Measurements from ENCODE around the gene DOK7. TPM values are rescaled to one million over a fixed set of nuclear protein-coding genes. Genes with fewer than 3 reads are reported as not detected.

Gene DOK7
- polyA plus RNA-seq (2014; cell fraction: cytosol; rRNA removed) = 0.35 and 0.43 TPM in 2 replicates
- 0.31 TPM in 1 of 2 replicates, not detected in the other for polyA plus RNA-seq (2014; cell fraction: nucleus; rRNA removed)

- no peak for DNase-seq (ENCODE audit: low spot score)
Observed at GRCh38 chr4:3462790-3463415, at the start of gene DOK7. Gene DOK7, plus strand, starts transcription at chr4:3463306. Its CDS starts 70 bp downstream, at chr4:3463376.

DNA sequence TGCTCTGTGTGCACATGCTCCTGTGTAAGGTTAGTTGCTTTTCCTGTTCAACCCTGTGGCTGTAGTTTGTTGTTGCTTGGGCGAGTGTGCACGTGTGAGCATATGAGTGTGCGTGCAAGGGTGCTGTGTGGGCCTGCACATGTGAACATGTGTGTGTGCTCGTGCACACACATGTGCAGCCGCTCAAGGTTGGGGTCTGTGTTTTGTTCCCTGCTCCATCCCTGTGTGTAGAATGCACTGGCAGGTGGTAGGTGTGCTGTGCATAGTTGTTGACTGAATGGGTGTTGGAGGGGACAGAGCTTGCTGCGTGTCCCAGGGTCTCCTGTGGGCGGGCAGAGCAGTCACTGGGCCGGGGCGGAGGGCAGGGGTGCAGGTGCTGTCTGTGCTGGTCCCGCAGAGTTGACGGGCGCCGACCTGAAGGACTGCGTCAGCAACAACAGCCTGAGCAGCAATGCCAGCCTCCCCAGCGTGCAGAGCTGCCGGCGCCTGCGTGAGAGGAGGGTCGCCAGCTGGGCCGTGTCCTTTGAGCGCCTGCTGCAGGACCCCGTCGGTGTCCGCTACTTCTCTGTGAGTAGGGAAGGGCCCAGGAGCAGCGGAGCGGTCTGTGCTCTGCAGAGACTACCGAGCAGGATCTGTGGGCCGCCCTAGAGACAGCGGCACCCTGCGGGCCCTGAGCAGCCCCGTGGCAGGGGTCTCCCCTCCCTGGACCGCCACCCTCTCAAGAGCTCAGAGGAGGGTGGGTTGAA lies 49.3 kb upstream of the DOK7 start:
- DNase-seq (ENCODE audit: low spot score) = no peak

GRCh38 chr4:3414421-3415279 lies 48.5 kb upstream of the DOK7 start:
- DNase-seq (ENCODE audit: low spot score) = no peak

GRCh38 chr4:3415471-3416141 lies 47.5 kb upstream of the DOK7 start:
- DNase-seq (ENCODE audit: low spot score) = no peak

- DNase-seq (ENCODE audit: low spot score) = no peak
Observed at GRCh38 chr4:3416270-3416669, 46.8 kb upstream of the DOK7 start.

GRCh38 chr4:3416821-3417221 lies 46.3 kb upstream of the DOK7 start:
- DNase-seq (ENCODE audit: low spot score) = no peak

- DNase-seq (ENCODE audit: low spot score) = no peak
Observed at GRCh38 chr4:3417448-3417847, 45.7 kb upstream of the DOK7 start.

DNA sequence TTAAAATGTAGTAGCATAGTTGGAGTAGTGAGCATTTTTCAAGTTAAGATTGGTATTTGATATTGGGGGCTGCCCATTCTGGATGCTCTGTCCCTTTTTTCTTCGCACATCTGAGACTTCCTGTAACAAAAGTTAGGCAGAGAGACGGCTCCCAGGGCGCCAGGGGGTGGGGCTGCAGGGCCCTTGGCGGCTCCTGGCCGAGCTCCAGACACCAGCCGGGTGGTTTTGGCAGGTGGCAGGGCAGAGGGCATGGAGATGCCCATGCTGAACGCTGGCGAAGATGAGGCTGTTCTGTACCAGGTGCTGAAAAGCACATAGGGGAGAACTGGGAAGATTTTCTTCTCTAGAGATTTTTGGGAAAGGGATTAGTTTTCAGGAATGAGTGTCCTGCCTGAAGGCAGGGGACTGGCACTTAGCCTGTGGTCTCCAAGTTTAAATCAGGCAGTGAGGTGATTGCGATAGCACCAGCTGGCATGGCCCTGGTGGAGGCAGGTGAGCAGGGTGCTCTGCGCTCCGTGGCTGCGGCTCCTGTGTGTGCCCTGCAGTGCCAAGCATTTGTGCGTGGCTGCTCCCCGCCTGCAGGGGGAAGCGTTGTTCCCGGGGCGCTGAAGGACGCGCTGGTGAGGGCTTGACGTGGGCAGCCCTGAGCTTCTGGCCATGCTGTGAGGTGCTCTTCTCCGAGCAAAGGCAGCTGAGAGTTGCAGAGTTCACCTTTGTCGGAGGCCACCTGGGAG lies 44.9 kb upstream of the DOK7 start:
- DNase-seq (ENCODE audit: low spot score) = no peak

DNA sequence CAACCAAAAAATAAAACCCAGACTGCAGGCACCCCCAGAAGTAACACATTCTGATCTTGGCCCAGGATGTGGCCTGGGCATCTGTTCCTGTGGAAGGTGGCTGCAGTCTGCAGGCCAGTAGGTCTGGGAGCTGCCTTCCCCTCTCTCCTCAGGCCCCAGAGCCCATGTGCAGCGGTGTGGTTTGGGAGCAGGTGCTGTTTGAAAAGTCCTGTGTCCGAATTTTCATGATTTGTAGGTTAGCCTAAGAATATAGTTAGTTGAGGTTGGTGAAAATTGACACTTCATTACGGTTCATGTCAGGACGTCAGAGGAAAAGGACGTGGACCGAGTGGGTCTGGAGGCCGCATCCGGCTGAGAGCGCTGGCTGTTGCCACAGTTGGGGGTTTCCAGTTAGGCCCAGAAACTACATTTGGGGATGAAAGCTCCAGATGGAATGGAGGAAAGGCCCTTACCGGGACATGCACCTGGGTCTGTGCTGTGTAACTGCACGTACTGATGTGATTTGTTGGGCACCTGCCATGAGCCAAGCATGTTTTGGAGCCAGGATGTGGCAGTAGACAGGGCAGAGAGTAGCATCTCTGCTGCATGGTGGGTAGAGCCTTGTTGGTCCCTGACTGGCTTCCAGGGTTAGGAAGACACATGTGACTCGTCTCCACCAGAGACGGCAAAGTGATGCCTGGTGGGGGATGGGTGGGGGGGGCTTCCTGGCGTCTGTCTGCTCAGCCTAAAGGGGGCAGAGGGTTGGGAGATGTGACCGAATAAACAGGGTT lies 43.1 kb upstream of the DOK7 start:
- DNase-seq (ENCODE audit: low spot score) = no peak

- no peak for DNase-seq (ENCODE audit: low spot score)
Observed at GRCh38 chr4:3420606-3420955, 42.5 kb upstream of the DOK7 start.

DNA sequence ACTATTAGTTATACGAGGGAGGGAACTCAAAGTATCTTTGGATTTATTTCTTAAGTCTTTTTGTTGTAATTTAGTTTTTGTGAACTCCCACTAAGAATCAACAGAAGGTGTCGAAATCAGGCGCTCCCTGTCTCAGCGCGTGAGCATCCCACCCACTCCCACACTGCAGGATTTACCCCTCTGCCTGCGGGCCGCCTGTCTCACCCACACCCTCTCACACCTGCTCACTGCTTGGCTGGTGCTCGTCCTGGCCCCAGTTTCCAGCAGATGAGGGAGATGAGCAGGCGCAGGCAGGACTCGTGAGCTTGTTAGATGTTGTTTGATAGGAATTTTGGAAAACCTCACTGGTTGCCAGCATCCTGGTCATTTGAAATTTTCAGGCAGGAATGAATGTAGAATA lies 42.1 kb upstream of the DOK7 start:
- no peak for DNase-seq (ENCODE audit: low spot score)

DNA sequence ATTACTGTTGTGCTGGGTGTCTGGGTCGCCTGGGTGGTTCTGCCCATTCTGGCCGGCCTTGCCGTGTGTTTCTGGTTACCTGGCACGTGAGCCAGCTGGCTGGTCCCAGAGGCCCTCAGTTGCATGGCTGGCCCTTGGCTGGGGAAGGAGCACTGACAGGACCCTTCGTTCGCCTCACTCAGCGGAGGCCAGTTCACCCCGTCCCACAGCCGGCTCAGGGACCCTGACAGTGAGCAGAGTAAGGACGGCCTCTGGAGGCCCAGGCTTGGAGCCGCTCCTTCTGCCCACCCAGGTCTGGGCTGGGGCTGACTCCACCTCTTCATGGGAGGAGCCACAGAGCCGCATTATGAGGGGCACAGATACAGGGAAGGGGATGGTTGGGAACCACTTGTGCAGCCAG lies 41.6 kb upstream of the DOK7 start:
- DNase-seq (ENCODE audit: low spot score) = no peak

- no peak for DNase-seq (ENCODE audit: low spot score)
Observed at GRCh38 chr4:3422241-3422801, 40.8 kb upstream of the DOK7 start.

- DNase-seq (ENCODE audit: low spot score) = no peak
Observed at GRCh38 chr4:3422808-3423297, 40.3 kb upstream of the DOK7 start.

DNA sequence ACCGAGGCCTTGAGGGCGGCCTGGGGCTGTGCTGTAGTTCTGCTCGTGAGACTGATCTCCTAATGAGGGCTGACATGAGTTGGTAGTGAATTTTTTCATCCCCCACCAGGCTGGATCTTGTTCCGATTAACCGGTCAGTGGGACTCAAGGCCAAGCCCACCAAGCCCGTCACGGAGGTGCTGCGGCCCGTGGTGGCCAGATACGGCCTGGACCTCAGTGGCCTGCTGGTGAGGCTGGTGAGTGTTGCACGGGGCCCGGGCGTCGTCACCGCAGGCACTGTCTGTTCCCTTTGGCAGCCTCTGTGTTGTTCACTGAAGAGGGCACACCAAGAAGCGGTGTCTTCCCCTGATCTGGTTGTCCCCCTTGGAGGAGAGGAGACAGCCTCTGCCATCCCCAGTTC lies 39.7 kb upstream of the DOK7 start:
- DNase-seq (ENCODE audit: low spot score) = no peak

- DNase-seq (ENCODE audit: low spot score) = no peak
Observed at GRCh38 chr4:3423952-3424351, 39.2 kb upstream of the DOK7 start.

DNA sequence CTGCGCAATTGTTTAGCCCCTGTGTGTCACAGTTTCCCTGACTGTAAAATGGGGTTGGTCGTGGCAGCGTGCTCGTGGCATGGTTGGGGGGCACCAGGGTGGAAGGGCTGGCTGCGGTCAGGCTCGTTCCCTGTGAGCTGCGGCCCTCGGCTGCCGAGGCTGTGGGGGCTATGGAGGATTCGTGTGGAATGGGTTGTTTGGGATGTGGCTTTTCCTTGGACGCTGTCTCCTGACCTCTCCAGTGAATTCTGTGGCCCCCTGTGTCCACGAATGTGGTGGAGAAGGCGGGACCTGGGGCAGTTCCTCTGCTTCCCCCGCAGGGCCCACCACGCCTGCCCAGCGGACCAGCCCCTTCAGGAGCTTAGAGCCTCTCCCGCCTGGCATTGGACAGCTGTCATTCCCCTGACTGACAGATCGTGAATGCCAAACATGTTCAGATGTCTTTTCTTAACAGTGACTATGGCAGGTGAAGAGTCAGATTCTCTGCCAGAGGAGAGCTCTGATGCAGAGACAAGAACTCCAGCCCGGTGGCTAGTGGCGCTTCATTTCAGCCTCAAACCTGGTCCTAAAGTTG lies 38.5 kb upstream of the DOK7 start:
- no peak for DNase-seq (ENCODE audit: low spot score)

DNA sequence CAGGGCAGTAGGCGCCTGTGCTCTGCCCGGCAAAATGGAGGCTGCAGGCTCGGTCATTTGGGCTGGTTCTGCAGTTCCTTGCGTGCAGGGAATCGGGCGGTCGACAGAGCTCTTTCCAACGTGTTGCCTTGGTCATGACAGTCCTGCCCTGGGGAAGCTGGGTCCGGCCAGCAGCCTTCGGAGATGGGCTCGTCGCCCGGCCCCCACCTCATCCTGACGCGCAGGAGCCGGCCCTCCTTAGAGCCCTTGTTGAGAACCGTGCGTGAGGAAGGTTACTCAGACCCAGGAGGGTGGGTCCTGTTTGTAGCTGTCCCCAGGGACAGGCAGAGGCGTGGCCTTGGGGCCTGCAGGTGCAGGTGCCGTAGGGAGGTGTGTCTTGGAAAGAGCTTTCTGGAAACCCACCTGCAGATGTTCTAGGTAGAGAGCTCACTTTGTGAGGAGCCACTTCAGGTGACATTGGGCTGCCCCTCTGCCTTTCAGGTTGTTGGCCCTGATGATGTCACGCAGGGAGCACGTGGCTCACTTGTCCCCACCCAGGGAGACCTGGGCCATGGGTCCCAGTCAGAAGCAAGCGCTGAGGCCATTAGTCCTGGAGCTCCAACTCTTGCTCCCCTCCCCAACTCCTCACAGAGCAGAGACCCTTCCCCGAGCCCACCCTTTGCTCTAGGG lies 36.5 kb upstream of the DOK7 start:
- no peak for DNase-seq (ENCODE audit: low spot score)

GRCh38 chr4:3427134-3427476 lies 36.0 kb upstream of the DOK7 start:
- no peak for DNase-seq (ENCODE audit: low spot score)

Data from SK-N-DZ (cell line).